Immature natural killer cell (primary cell): ENCODE measurements around the gene SLC22A23. TPM values are rescaled to one million over a fixed set of nuclear protein-coding genes. Genes with fewer than 3 reads are reported as not detected.
A peak's percentile ranks its signal among the peaks of the same experiment; 100 is the strongest.

Experiments used
- DNase-seq, 3 donors: peaks; one replicate each; pipeline ENCODE4 v3.0.0; 2022; ENCODE audit warnings: mixed read lengths in 1 of 3
- H3K27ac Mint-ChIP-seq, 6 donors: one replicate each; pipeline ENCODE4 v1.8.0; 2020; ENCODE audit warnings: mixed read lengths in 6 of 6, mild to moderate bottlenecking in 5 of 6, inconsistent platforms in 4 of 6, moderate library complexity in 3 of 6
- H3K27me3 Mint-ChIP-seq, 3 donors: one replicate each; pipeline ENCODE4 v1.8.0; 2020 to 2021; ENCODE audit warnings: low read depth in 3 of 3, mild to moderate bottlenecking in 3 of 3, mixed read lengths in 3 of 3, moderate library complexity in 3 of 3, inconsistent platforms in 1 of 3
- H3K36me3 Mint-ChIP-seq, 3 donors: one replicate each; pipeline ENCODE4 v1.8.0; 2020; ENCODE audit warnings: mixed read lengths in 3 of 3, inconsistent platforms in 2 of 3, mild to moderate bottlenecking in 2 of 3
- H3K4me1 Mint-ChIP-seq, 2 donors: one replicate each; pipeline ENCODE4 v1.8.0; 2020; ENCODE audit warnings: inconsistent platforms in 2 of 2, mild to moderate bottlenecking in 2 of 2, mixed read lengths in 2 of 2, moderate library complexity in 1 of 2
- H3K4me3 Mint-ChIP-seq, 5 donors: one replicate each; pipeline ENCODE4 v1.8.0; 2020; ENCODE audit warnings: mild to moderate bottlenecking in 5 of 5, mixed read lengths in 5 of 5, inconsistent platforms in 3 of 5, moderate library complexity in 3 of 5
- H3K9me3 Mint-ChIP-seq, 6 donors: one replicate each; pipeline ENCODE4 v1.8.0; 2020; ENCODE audit warnings: mild to moderate bottlenecking in 6 of 6, mixed read lengths in 6 of 6, inconsistent platforms in 4 of 6, moderate library complexity in 3 of 6
- polyA plus RNA-seq, 3 donors: library from polyadenylated mRNA; unstranded; fragments of 300-500 nt; fragmentation: Illumina TruSeq; gene quantifications; one replicate each; pipeline ENCODE4 v1.2.3, GENCODE V29; 2021

The SLC22A23 gene
- polyA plus RNA-seq, 3 donors from 2014 or later, result 0.14 to 0.21 TPM; not detected in 1

- no peak for DNase-seq
- Mint-ChIP-seq H3K4me3 (no peak overlapping the region), H3K27me3 (peaks cover 1 to 7% (median 4%) of the 10 kb centered on the region in 3 donors), H3K27ac (no peak overlapping the region), H3K36me3 (no peaks in the 10 kb centered on the region), H3K9me3 (no peaks in the 10 kb centered on the region), H3K4me1 (no peaks in the 10 kb centered on the region)
These were observed 109.6 kb downstream of the SLC22A23 start for GRCh38 chr6:3347247-3347646.

- no peaks in the 10 kb centered on the region for H3K9me3 Mint-ChIP-seq
- H3K4me1 Mint-ChIP-seq, result no peaks in the 10 kb centered on the region
- no peak overlapping the region for H3K27ac Mint-ChIP-seq
- peaks cover 1 to 7% (median 4%) of the 10 kb centered on the region in 3 donors for H3K27me3 Mint-ChIP-seq
- H3K36me3 Mint-ChIP-seq, result no peaks in the 10 kb centered on the region
- DNase-seq, result no peak
- H3K4me3 Mint-ChIP-seq, result no peak overlapping the region
These were observed 110.4 kb downstream of the SLC22A23 start for GRCh38 chr6:3346476-3346875.

- Mint-ChIP-seq H3K9me3 (no peaks in the 10 kb centered on the region), H3K27ac (no peak overlapping the region), H3K36me3 (no peaks in the 10 kb centered on the region), H3K4me1 (no peaks in the 10 kb centered on the region), H3K27me3 (peaks cover 1 to 7% (median 4%) of the 10 kb centered on the region in 3 donors), H3K4me3 (no peak overlapping the region)
- no peak for DNase-seq
These were observed 111.0 kb downstream of the SLC22A23 start for GRCh38 chr6:3345836-3346235.

GRCh38 chr6:3343089-3343883 lies 113.6 kb downstream of the SLC22A23 start:
- H3K9me3 Mint-ChIP-seq, result no peaks in the 10 kb centered on the region
- DNase-seq, result no peak
- peaks cover 1 to 5% (median 2%) of the 10 kb centered on the region in 3 donors for H3K27me3 Mint-ChIP-seq
- no peak overlapping the region for H3K27ac Mint-ChIP-seq
- no peaks in the 10 kb centered on the region for H3K4me1 Mint-ChIP-seq
- no peak overlapping the region for H3K4me3 Mint-ChIP-seq
- H3K36me3 Mint-ChIP-seq, result no peaks in the 10 kb centered on the region

- Mint-ChIP-seq H3K27me3 (peaks cover 1 to 5% (median 2%) of the 10 kb centered on the region in 3 donors), H3K4me3 (no peak overlapping the region), H3K4me1 (peaks cover 0 to 2% of the 10 kb centered on the region in 2 donors), H3K9me3 (no peaks in the 10 kb centered on the region), H3K36me3 (no peaks in the 10 kb centered on the region), H3K27ac (no peak overlapping the region)
- DNase-seq, result no peak
These were observed 115.4 kb downstream of the SLC22A23 start for GRCh38 chr6:3341467-3341866.

- no peak overlapping the region for H3K27ac Mint-ChIP-seq
- no peak for DNase-seq
- H3K9me3 Mint-ChIP-seq, result no peaks in the 10 kb centered on the region
- H3K4me3 Mint-ChIP-seq, result no peak overlapping the region
- H3K36me3 Mint-ChIP-seq, result no peaks in the 10 kb centered on the region
- peaks cover 1 to 5% (median 2%) of the 10 kb centered on the region in 3 donors for H3K27me3 Mint-ChIP-seq
- peaks cover 0 to 2% of the 10 kb centered on the region in 2 donors for H3K4me1 Mint-ChIP-seq
These were observed 116.0 kb downstream of the SLC22A23 start for GRCh38 chr6:3340894-3341293.

GRCh38 chr6:3340358-3340802 lies 116.5 kb downstream of the SLC22A23 start:
- H3K4me3 Mint-ChIP-seq, result no peak overlapping the region
- no peaks in the 10 kb centered on the region for H3K9me3 Mint-ChIP-seq
- peaks cover 1 to 5% (median 2%) of the 10 kb centered on the region in 3 donors for H3K27me3 Mint-ChIP-seq
- DNase-seq, result no peak
- H3K36me3 Mint-ChIP-seq, result no peaks in the 10 kb centered on the region
- H3K27ac Mint-ChIP-seq, result no peak overlapping the region
- peaks cover 0 to 2% of the 10 kb centered on the region in 2 donors for H3K4me1 Mint-ChIP-seq

- peaks cover 1 to 5% (median 2%) of the 10 kb centered on the region in 3 donors for H3K27me3 Mint-ChIP-seq
- no peak overlapping the region for H3K4me3 Mint-ChIP-seq
- DNase-seq, result no peak
- H3K27ac Mint-ChIP-seq, result no peak overlapping the region
- no peaks in the 10 kb centered on the region for H3K9me3 Mint-ChIP-seq
- peaks cover 2 to 4% of the 10 kb centered on the region in 2 donors for H3K4me1 Mint-ChIP-seq
- H3K36me3 Mint-ChIP-seq, result no peaks in the 10 kb centered on the region
These were observed 117.0 kb downstream of the SLC22A23 start for GRCh38 chr6:3339811-3340210.

- H3K27ac Mint-ChIP-seq, result no peak overlapping the region
- peaks cover 20 to 22% of the 10 kb centered on the region in 2 donors for H3K4me1 Mint-ChIP-seq
- H3K36me3 Mint-ChIP-seq, result no peaks in the 10 kb centered on the region
- H3K4me3 Mint-ChIP-seq, result no peak overlapping the region
- H3K9me3 Mint-ChIP-seq, result no peaks in the 10 kb centered on the region
- H3K27me3 Mint-ChIP-seq, result peaks cover 0 to 6% (median 5%) of the 10 kb centered on the region in 3 donors
- no peak for DNase-seq
These were observed 119.1 kb downstream of the SLC22A23 start for GRCh38 chr6:3337521-3338350.

- Mint-ChIP-seq H3K27ac (no peak overlapping the region), H3K27me3 (peaks cover 2 to 5% (median 5%) of the 10 kb centered on the region in 3 donors), H3K36me3 (no peaks in the 10 kb centered on the region), H3K9me3 (no peaks in the 10 kb centered on the region), H3K4me3 (no peak overlapping the region), H3K4me1 (peaks cover 21 to 24% of the 10 kb centered on the region in 2 donors)
- DNase-seq, result no peak
These were observed 119.9 kb downstream of the SLC22A23 start for GRCh38 chr6:3336859-3337515.

GRCh38 chr6:3336066-3336786 lies 120.6 kb downstream of the SLC22A23 start:
- H3K36me3 Mint-ChIP-seq, result no peaks in the 10 kb centered on the region
- no peak overlapping the region for H3K27ac Mint-ChIP-seq
- peaks cover 2 to 6% (median 5%) of the 10 kb centered on the region in 3 donors for H3K27me3 Mint-ChIP-seq
- peaks cover 21 to 24% of the 10 kb centered on the region in 2 donors for H3K4me1 Mint-ChIP-seq
- H3K9me3 Mint-ChIP-seq, result no peaks in the 10 kb centered on the region
- no peak for DNase-seq
- H3K4me3 Mint-ChIP-seq, result no peak overlapping the region

GRCh38 chr6:3335169-3335568 lies 121.7 kb downstream of the SLC22A23 start:
- Mint-ChIP-seq H3K4me3 (no peak overlapping the region), H3K27ac (no peak overlapping the region), H3K27me3 (peaks cover 2 to 9% (median 8%) of the 10 kb centered on the region in 3 donors), H3K9me3 (no peaks in the 10 kb centered on the region), H3K4me1 (peaks cover 21 to 24% of the 10 kb centered on the region in 2 donors), H3K36me3 (no peaks in the 10 kb centered on the region)
- DNase-seq, result no peak

GRCh38 chr6:3334555-3334954 lies 122.3 kb downstream of the SLC22A23 start:
- no peaks in the 10 kb centered on the region for H3K36me3 Mint-ChIP-seq
- peak in 1 of 3 donors; percentile 6 for DNase-seq
- peaks cover 2 to 10% (median 9%) of the 10 kb centered on the region in 3 donors for H3K27me3 Mint-ChIP-seq
- peaks cover 21 to 24% of the 10 kb centered on the region in 2 donors for H3K4me1 Mint-ChIP-seq
- H3K9me3 Mint-ChIP-seq, result no peaks in the 10 kb centered on the region
- H3K27ac Mint-ChIP-seq, result no peak overlapping the region
- no peak overlapping the region for H3K4me3 Mint-ChIP-seq
